Lower leg skin (tissue), 4 donors: ENCODE data around the gene ICA1. TPM values are rescaled to one million over a fixed set of nuclear protein-coding genes. Genes with fewer than 3 reads are reported as not detected.

ENCODE experiments used
- DNase-seq, 2 donors: peaks; one replicate each; pipeline ENCODE4 v3.0.0-alpha.2; 2019; ENCODE audit warnings: low spot score in 2 of 2
- H3K4me3 ChIP-seq: fragments of 200-600 bp; sonication (generic); 2 replicates; pipeline ENCODE4 v1.5.1; 2017; ENCODE audit warnings: mild to moderate bottlenecking, low read depth; ENCODE audit not compliant: poor library complexity, severe bottlenecking
- CTCF ChIP-seq, 3 donors: fragments of 450-650 bp; IDR thresholded peaks; one replicate each; pipeline ENCODE4 v1.5.1; 2016; ENCODE audit warnings: antibody characterized with exemption in 3 of 3, mild to moderate bottlenecking in 3 of 3, moderate library complexity in 2 of 3
- POLR2A ChIP-seq, 2 donors: fragments of 450-650 bp; IDR thresholded peaks; one replicate each; pipeline ENCODE4 v1.6.1; 2016 to 2017; ENCODE audit warnings: antibody characterized with exemption in 2 of 2, mild to moderate bottlenecking in 1 of 2, moderate library complexity in 1 of 2
- WGBS, 2 donors: methylation state at CpG; one replicate each; pipeline ENCODE4 v1.1.5; 2018; 5-methylcytosine and 5-hydroxymethylcytosine counted together
- intact Hi-C: fragments of 100-400 bp; cut with DNase I; formaldehyde crosslinking; loops from one replicate; pipeline ENCODE4 v1.15.0; 2023; ENCODE audit warnings: low total_unique reads
- total RNA-seq, 4 donors: library from RNA; depleted of rRNA; stranded (reverse); fragments of >200 nt; gene quantifications; one replicate each; pipeline ENCODE4 v1.1.0, GENCODE V29; 2016

ICA1 gene
- total RNA-seq, 4 donors from 2014 or later = 12.8 to 33.6 (median 18.4) TPM

DNA sequence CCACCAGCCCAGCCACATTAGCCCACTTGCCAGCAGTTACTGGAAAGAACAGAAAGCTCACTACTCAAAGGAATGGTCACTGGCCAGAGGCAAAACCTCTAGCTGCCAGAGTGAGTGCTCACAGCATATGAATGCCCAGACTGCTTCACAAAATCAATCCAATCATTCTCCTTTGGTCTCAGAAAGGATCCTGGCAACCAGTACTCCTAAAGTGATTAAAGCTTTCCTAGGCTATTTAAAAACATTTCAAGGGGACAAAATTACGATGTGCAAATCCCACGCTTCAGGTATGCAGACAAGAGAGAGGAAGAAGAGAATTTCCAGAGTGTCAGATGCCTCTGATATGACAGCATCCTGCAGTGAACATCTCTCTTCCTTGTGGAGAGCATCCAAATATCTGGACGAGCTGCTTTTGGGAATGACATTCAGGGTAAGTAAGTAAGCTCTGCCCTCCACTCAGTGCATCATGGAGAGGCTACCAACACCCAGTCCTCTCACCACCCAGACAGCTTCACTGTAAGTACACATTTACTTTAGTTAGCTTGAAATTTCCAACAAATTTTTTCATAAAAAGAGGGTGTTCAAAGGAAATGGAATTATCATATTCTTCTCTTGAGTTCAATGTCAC lies 25.1 kb downstream of the ICA1 start:
- 43 to 56% methylated on average over 3 of the region's 3 CpGs for WGBS, 2 donors
- TF ChIP-seq CTCF (IDR thresholded peaks at IDR 0.05) (no peak), POLR2A (IDR thresholded peaks at IDR 0.05) (no peak)

DNA sequence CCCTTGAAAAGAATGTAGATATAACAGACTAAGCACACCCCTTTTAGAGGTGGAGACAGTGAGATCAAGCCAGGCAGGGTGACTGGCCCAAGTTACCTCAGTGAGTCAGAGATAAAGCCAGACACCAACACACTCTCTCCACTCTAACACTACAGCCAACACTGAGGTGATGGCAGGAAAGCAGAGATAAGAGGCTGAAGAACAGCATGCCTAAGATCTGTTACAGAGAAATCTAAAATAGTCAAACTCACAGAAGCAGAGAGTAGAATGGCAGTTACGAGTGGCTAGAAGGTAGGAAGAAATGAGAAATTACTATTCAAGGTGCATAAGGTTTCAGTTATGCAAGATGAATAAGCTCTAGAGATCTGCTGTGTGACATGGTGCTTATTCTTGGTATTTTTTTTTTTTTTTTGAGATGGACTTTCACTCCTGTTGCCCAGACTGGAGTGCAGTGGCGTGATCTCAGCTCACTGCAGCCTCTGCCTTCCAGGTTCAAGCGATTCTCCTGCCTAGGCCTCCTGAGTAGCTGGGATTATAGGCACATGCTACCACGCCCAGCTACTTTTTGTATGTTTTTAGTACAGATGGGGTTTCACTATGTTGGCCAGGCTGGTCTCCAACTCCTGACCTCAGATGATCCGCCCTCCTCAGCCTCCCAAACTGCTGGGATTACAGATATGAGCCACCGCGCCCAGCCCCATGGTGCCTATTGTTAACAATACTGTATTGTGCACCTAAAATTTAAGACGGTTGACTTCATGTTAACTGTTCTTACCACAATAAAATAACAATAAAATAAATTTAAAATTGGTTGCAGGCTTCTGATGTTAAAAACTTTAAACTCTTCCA lies 28.7 kb downstream of the ICA1 start:
- intact Hi-C loops = no loop called here
- no peak overlapping the region for H3K4me3 ChIP-seq
- 91 to 93% methylated on average over 8 of the region's 8 CpGs for WGBS, 2 donors
- no peak for DNase-seq
- TF ChIP-seq POLR2A (IDR thresholded peaks at IDR 0.05) (no peak), CTCF (IDR thresholded peaks at IDR 0.05) (no peak)

More for the DNA sequence above, 25.1 kb downstream of the ICA1 start:
- intact Hi-C loops = no loop called here
- no peak for DNase-seq
- H3K4me3 ChIP-seq = no peak overlapping the region

GRCh38 chr7:8229927-8230326 lies 32.0 kb downstream of the ICA1 start:
- intact Hi-C loops = no loop called here
- H3K4me3 ChIP-seq = no peak overlapping the region
- no peak for DNase-seq
- TF ChIP-seq CTCF (IDR thresholded peaks at IDR 0.05) (no peak), POLR2A (IDR thresholded peaks at IDR 0.05) (no peak)
- 69 to 73% methylated on average over 3 of the region's 3 CpGs for WGBS, 2 donors

- no peak for DNase-seq
- TF ChIP-seq POLR2A (IDR thresholded peaks at IDR 0.05) = no peak
- TF ChIP-seq CTCF (IDR thresholded peaks at IDR 0.05) = no peak
- no peak overlapping the region for H3K4me3 ChIP-seq
- WGBS, 2 donors = 95 to 96% methylated on average over 6 of the region's 6 CpGs
- intact Hi-C loops = no loop called here
These were observed 32.9 kb downstream of the ICA1 start for GRCh38 chr7:8228766-8229674.

DNA sequence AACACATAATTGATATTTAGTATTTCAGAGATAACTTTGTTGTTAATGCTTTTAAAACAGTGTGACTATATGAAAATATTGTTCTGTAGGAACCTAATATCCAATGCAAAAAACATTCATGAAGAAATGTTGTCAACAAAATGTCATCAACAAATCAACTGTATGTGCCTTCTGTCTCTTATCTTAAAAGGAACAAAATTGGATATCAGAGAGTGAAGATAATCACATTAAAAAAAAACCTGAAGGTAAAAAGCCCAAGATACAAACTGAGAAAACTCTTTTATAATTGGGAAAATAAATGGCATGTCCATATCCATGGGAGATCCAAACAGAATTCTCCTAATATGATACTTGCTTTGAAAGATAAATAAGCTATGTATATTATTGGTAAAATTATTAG lies 33.9 kb downstream of the ICA1 start:
- TF ChIP-seq CTCF (IDR thresholded peaks at IDR 0.05) (no peak), POLR2A (IDR thresholded peaks at IDR 0.05) (no peak)
- H3K4me3 ChIP-seq = no peak overlapping the region
- DNase-seq = no peak
- intact Hi-C loops = no loop called here
